SK-N-SH treated with all-trans-retinoic acid at 6 μM for 48 hours (cell line): ENCODE results near the gene KCTD13.

ENCODE experiments used
- ATAC-seq: fragments of 200-7000 bp; cut with Tn5 transposase; 3 replicates; pipeline ENCODE4 v1.9.1; 2020; ENCODE audit warnings: mild to moderate bottlenecking, moderate library complexity
- ARNTL ChIP-seq: fragments of 450-650 bp; formaldehyde crosslinking; IDR thresholded peaks from 2 replicates; pipeline ENCODE4 v1.5.0; 2020; ENCODE audit warnings: low read depth, mild to moderate bottlenecking, moderate library complexity, borderline replicate concordance
- GLIS3 ChIP-seq: fragments of 250-450 bp; sonication (Bioruptor Pico); IDR thresholded peaks from 2 replicates; pipeline ENCODE4 v1.5.0; 2020; ENCODE audit warnings: mild to moderate bottlenecking, moderate library complexity
- ISL1 ChIP-seq: fragments of 250-450 bp; sonication (Bioruptor Pico); IDR thresholded peaks from 2 replicates; pipeline ENCODE4 v2.1.2; 2022; ENCODE audit warnings: mild to moderate bottlenecking, moderate library complexity
- OSR1 ChIP-seq: fragments of 250-450 bp; sonication (Bioruptor Pico); IDR thresholded peaks from 2 replicates; pipeline ENCODE4 v1.8.0; 2022; ENCODE audit warnings: moderate library complexity, mild to moderate bottlenecking, inconsistent platforms
- POU6F1 ChIP-seq: fragments of 250-450 bp; sonication (Bioruptor Pico); IDR thresholded peaks from 2 replicates; pipeline ENCODE4 v1.8.0; 2021; ENCODE audit warnings: low read depth, mild to moderate bottlenecking, moderate library complexity, borderline replicate concordance
- PPARA ChIP-seq: fragments of 250-450 bp; sonication (Bioruptor Pico); IDR thresholded peaks from 2 replicates; pipeline ENCODE4 v1.5.0; 2020; ENCODE audit warnings: mild to moderate bottlenecking, borderline replicate concordance
- RARB ChIP-seq: fragments of 250-450 bp; sonication (Bioruptor Pico); IDR thresholded peaks from 2 replicates; pipeline ENCODE4 v1.8.0; 2021; ENCODE audit warnings: mild to moderate bottlenecking, moderate library complexity
- SNAI2 ChIP-seq: fragments of 250-450 bp; sonication (Bioruptor Pico); IDR thresholded peaks from 2 replicates; pipeline ENCODE4 v1.5.0; 2020; ENCODE audit warnings: mild to moderate bottlenecking, moderate library complexity
- TCF4 ChIP-seq: fragments of 250-450 bp; sonication (Bioruptor Pico); IDR thresholded peaks from 2 replicates; pipeline ENCODE4 v1.8.0; 2021; ENCODE audit warnings: mild to moderate bottlenecking, moderate library complexity, borderline replicate concordance
- TOX ChIP-seq: fragments of 250-450 bp; sonication (Bioruptor Pico); IDR thresholded peaks from 2 replicates; pipeline ENCODE4 v1.8.0; 2021; ENCODE audit warnings: mild to moderate bottlenecking, moderate library complexity, borderline replicate concordance
- ZFP30 ChIP-seq: fragments of 450-650 bp; formaldehyde crosslinking; IDR thresholded peaks from 2 replicates; pipeline ENCODE4 v1.5.0; 2022; ENCODE audit warnings: mild to moderate bottlenecking, moderate library complexity
- ZNF565 ChIP-seq: fragments of 450-650 bp; formaldehyde crosslinking; conservative IDR thresholded peaks from 2 replicates; pipeline ENCODE4 v1.5.0; 2020; ENCODE audit warnings: low read depth, mild to moderate bottlenecking, moderate library complexity
- ZNF8 ChIP-seq: fragments of 450-650 bp; formaldehyde crosslinking; IDR thresholded peaks from 2 replicates; pipeline ENCODE4 v1.5.0; 2020; ENCODE audit warnings: mild to moderate bottlenecking, moderate library complexity
- TF ChIP-seq, protein P1 (sequence below): fragments of 250-450 bp; sonication (Bioruptor Pico); IDR thresholded peaks from 2 replicates; pipeline ENCODE4 v1.5.1; 2020; ENCODE audit warnings: low read depth, mild to moderate bottlenecking, moderate library complexity
- TF ChIP-seq, protein P2 (sequence below): fragments of 250-450 bp; sonication (Bioruptor Pico); IDR thresholded peaks from 2 replicates; pipeline ENCODE4 v1.8.0; 2020; ENCODE audit warnings: mild to moderate bottlenecking, moderate library complexity, borderline replicate concordance

The KCTD13 gene

GRCh38 chr16:29883987-29884386 lies 42.0 kb downstream of the KCTD13 start:
- ATAC-seq, result no peak
- TF ChIP-seq ARNTL (CRISPR knock-in tag) (no peak), ZFP30 (CRISPR knock-in tag) (no peak), POU6F1 (no peak), ZNF8 (CRISPR knock-in tag) (no peak), RARB (CRISPR knock-in tag) (no peak), PPARA (CRISPR knock-in tag) (no peak), TCF4 (no peak), TOX (CRISPR knock-in tag) (no peak), SNAI2 (CRISPR knock-in tag) (no peak)
- TF ChIP-seq, protein P1, sequence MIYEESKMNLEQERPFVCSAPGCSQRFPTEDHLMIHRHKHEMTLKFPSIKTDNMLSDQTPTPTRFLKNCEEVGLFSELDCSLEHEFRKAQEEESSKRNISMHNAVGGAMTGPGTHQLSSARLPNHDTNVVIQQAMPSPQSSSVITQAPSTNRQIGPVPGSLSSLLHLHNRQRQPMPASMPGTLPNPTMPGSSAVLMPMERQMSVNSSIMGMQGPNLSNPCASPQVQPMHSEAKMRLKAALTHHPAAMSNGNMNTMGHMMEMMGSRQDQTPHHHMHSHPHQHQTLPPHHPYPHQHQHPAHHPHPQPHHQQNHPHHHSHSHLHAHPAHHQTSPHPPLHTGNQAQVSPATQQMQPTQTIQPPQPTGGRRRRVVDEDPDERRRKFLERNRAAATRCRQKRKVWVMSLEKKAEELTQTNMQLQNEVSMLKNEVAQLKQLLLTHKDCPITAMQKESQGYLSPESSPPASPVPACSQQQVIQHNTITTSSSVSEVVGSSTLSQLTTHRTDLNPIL (CRISPR knock-in tag), result no peak
- TF ChIP-seq, protein P2, sequence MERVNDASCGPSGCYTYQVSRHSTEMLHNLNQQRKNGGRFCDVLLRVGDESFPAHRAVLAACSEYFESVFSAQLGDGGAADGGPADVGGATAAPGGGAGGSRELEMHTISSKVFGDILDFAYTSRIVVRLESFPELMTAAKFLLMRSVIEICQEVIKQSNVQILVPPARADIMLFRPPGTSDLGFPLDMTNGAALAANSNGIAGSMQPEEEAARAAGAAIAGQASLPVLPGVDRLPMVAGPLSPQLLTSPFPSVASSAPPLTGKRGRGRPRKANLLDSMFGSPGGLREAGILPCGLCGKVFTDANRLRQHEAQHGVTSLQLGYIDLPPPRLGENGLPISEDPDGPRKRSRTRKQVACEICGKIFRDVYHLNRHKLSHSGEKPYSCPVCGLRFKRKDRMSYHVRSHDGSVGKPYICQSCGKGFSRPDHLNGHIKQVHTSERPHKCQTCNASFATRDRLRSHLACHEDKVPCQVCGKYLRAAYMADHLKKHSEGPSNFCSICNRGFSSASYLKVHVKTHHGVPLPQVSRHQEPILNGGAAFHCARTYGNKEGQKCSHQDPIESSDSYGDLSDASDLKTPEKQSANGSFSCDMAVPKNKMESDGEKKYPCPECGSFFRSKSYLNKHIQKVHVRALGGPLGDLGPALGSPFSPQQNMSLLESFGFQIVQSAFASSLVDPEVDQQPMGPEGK (CRISPR knock-in tag), result no peak

DNA sequence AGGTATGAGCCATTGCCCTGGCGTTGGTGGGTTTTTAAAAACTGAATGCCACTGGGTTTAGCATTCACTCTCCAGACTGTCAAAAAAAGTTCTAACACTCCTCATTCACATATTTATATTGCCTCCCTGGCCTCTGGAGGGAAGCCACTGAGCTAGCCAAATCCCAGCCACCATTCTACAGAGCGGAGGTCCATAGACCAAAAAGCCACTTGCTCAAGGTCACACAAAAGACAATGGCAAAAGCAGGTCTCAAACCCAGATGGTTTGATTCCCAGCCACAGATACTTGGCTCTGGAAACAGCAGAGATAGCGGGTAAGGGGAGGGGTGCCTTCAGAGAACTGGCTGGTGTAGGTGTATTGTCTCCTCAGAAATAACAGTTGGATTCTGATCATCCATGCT lies 45.0 kb downstream of the KCTD13 start:
- ATAC-seq, result no peak
- TF ChIP-seq OSR1 (no peak), ZNF565 (CRISPR knock-in tag) (no peak), ZNF8 (CRISPR knock-in tag) (no peak), ISL1 (CRISPR knock-in tag) (no peak), SNAI2 (CRISPR knock-in tag) (no peak), TOX (CRISPR knock-in tag) (no peak)
- TF ChIP-seq, protein P1 (CRISPR knock-in tag), result no peak
- TF ChIP-seq, protein P2 (CRISPR knock-in tag), result no peak

GRCh38 chr16:29878172-29878571 lies 47.9 kb downstream of the KCTD13 start:
- ATAC-seq, result no peak
- TF ChIP-seq TOX (CRISPR knock-in tag) (no peak), ZNF8 (CRISPR knock-in tag) (no peak), ZNF565 (CRISPR knock-in tag) (no peak), GLIS3 (CRISPR knock-in tag) (no peak), PPARA (CRISPR knock-in tag) (no peak), OSR1 (no peak)
- TF ChIP-seq, protein P1 (CRISPR knock-in tag), result no peak
- TF ChIP-seq, protein P2 (CRISPR knock-in tag), result no peak
